Neuronal stem cell (in vitro differentiated cells): ENCODE measurements around the gene PKP2.

Experiments
- DNase-seq: peaks from one replicate; pipeline ENCODE4 v3.0.0-alpha.2; 2013; ENCODE audit warnings: low spot score
- H2AFZ ChIP-seq: one replicate; pipeline ENCODE4 v1.6.1; 2013; ENCODE audit warnings: mild to moderate bottlenecking, low read length, inconsistent platforms
- H2AK5ac ChIP-seq: 2 replicates; pipeline ENCODE4 v1.6.1; 2013; ENCODE audit warnings: low read depth, mild to moderate bottlenecking, inconsistent platforms, low read length, moderate library complexity, mixed read lengths
- H2BK120ac ChIP-seq: 2 replicates; pipeline ENCODE4 v1.6.1; 2013; ENCODE audit warnings: low read depth, mild to moderate bottlenecking, inconsistent platforms, low read length, moderate library complexity, mixed read lengths
- H2BK12ac ChIP-seq: one replicate; pipeline ENCODE4 v1.6.1; 2013; ENCODE audit warnings: low read length, inconsistent platforms
- H2BK15ac ChIP-seq: 2 replicates; pipeline ENCODE4 v1.6.1; 2013; ENCODE audit warnings: mild to moderate bottlenecking, low read length, inconsistent platforms, mixed read lengths
- H2BK5ac ChIP-seq: one replicate; pipeline ENCODE4 v1.6.1; 2013; ENCODE audit warnings: inconsistent platforms, mild to moderate bottlenecking, low read length, moderate library complexity
- H3K14ac ChIP-seq: one replicate; pipeline ENCODE4 v1.6.1; 2013; ENCODE audit warnings: low read length, inconsistent platforms
- H3K18ac ChIP-seq: 2 replicates; pipeline ENCODE4 v1.6.1; 2013; ENCODE audit warnings: low read length, inconsistent platforms
- H3K23ac ChIP-seq: 2 replicates; pipeline ENCODE4 v1.6.1; 2013; ENCODE audit warnings: low read depth, mild to moderate bottlenecking, mixed read lengths, low read length, inconsistent platforms; ENCODE audit not compliant: poor library complexity
- H3K27ac ChIP-seq: replicated peaks from 3 replicates; pipeline ENCODE4 v1.5.1; 2013; ENCODE audit warnings: low read length, inconsistent platforms
- H3K27me3 ChIP-seq, 3 experiments: 2 replicates each; pipeline ENCODE4 v1.6.1; 2013; ENCODE audit warnings: low read length in 3 of 3, mild to moderate bottlenecking in 2 of 3, inconsistent platforms in 1 of 3, low read depth in 1 of 3, mixed read lengths in 1 of 3, moderate library complexity in 1 of 3; ENCODE audit not compliant: control insufficient read depth in 3 of 3, insufficient read depth in 3 of 3
- H3K36me3 ChIP-seq, 2 donors: replicated peaks in 1 of 2; 2 replicates each; pipeline ENCODE4 v1.6.1; 2013; ENCODE audit warnings: low read length in 2 of 2; ENCODE audit not compliant: control insufficient read depth in 2 of 2, insufficient read depth in 2 of 2
- H3K4ac ChIP-seq: 2 replicates; pipeline ENCODE4 v1.6.1; 2013; ENCODE audit warnings: inconsistent platforms, mild to moderate bottlenecking, low read length, moderate library complexity
- H3K4me1 ChIP-seq, 2 donors: 1 replicate in 1 of 2; 2 replicates in 1 of 2; pipeline ENCODE4 v1.6.1; 2013; ENCODE audit warnings: low read length in 2 of 2, low read depth in 1 of 2; ENCODE audit not compliant: control insufficient read depth in 2 of 2, insufficient read depth in 1 of 2
- H3K4me2 ChIP-seq: one replicate; pipeline ENCODE4 v1.6.1; 2013; ENCODE audit warnings: mild to moderate bottlenecking, low read length, inconsistent platforms; ENCODE audit not compliant: insufficient read depth, poor library complexity, severe bottlenecking
- H3K4me3 ChIP-seq, 2 donors: 2 replicates each; pipeline ENCODE4 v1.5.1; 2013; ENCODE audit warnings: low read length in 2 of 2, mild to moderate bottlenecking in 2 of 2, inconsistent platforms in 1 of 2, moderate library complexity in 1 of 2
- H3K79me1 ChIP-seq: one replicate; pipeline ENCODE4 v1.6.1; 2013; ENCODE audit warnings: low read depth, mild to moderate bottlenecking, inconsistent platforms, low read length, moderate library complexity
- H3K9ac ChIP-seq: one replicate; pipeline ENCODE4 v1.6.1; 2013; ENCODE audit warnings: mild to moderate bottlenecking, low read depth, low read length, inconsistent platforms; ENCODE audit not compliant: poor library complexity
- H3K9me3 ChIP-seq, 2 donors: replicated peaks in 1 of 2; 2 replicates each; pipeline versions ENCODE3 to v1.6.1; 2013; ENCODE audit warnings: low read length in 2 of 2, mild to moderate bottlenecking in 2 of 2, inconsistent platforms in 1 of 2, low read depth in 1 of 2, mixed read lengths in 1 of 2, moderate library complexity in 1 of 2; ENCODE audit not compliant: control insufficient read depth in 2 of 2, insufficient read depth in 1 of 2
- H4K8ac ChIP-seq: one replicate; pipeline ENCODE4 v1.6.1; 2013; ENCODE audit warnings: low read depth, mild to moderate bottlenecking, inconsistent platforms, low read length, moderate library complexity
- H4K91ac ChIP-seq: one replicate; pipeline ENCODE4 v1.6.1; 2013; ENCODE audit warnings: low read length, low read depth, mild to moderate bottlenecking, inconsistent platforms; ENCODE audit not compliant: poor library complexity
- WGBS, 2 donors: extraction: QIAGEN DNeasy Blood & Tissue Kit; methylation state at CpG; one replicate each; pipeline ENCODE4 v1.1.7; 2013; ENCODE audit warnings: missing lambda C conversion rate in 2 of 2, mixed read lengths in 1 of 2; ENCODE audit not compliant: insufficient read length in 2 of 2, insufficient replicate concordance in 1 of 2; ENCODE audit errors: extremely low coverage in 2 of 2; 5-methylcytosine and 5-hydroxymethylcytosine counted together

PKP2 gene

DNA sequence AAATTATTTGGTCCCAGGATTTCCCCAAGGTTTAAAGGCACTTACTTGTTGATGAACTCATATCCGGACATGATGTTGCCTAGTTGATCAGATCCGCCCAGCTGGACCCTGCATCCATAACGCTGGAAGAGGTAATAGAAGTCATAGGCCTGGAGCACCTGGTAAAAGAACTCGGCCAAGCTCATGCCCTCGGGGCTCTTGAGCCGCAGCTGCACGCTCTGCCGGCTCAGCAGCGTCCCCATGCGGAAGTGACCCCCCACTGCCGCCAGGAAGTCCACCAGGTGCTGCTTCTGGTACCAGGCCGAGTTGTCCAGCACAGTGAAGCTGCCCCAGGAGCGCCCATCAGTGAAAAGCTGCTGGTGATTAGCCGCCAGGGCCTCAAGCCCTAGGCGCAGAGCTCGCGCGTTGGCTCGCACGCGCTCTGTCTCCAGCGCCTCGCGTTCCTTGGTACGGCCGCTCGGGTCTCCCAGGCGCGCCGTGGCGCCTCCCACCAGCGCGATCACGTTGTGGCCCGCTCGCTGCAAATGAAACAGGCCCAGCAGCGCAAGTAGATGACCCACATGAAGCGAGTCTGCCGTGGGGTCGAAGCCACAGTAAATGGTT lies 141.4 kb downstream of the PKP2 start:
- H3K4ac ChIP-seq = peak overlapping the region; percentile 60
- H3K27me3 ChIP-seq = peaks cover 0 to 8% (median 0%) of the 10 kb centered on the region in 3 experiments
- no CpG with 5 or more reads among the region's 40 CpGs for WGBS, 2 donors
- peak overlapping the region; percentile 88 to 97 for H3K4me3 ChIP-seq
- peak overlapping the region; percentile 64 for H2BK15ac ChIP-seq
- peaks cover 7% of the 10 kb centered on the region for H3K79me1 ChIP-seq
- H3K4me1 ChIP-seq = peaks cover 6 to 12% of the 10 kb centered on the region in 2 donors
- peak; percentile 56 for DNase-seq
- H3K4me2 ChIP-seq = peak overlapping the region; percentile 86
- peak overlapping the region; percentile 33 for H3K14ac ChIP-seq
- no peaks in the 10 kb centered on the region for H3K9me3 ChIP-seq
- peak overlapping the region; percentile 95 for H3K9ac ChIP-seq
- H2AFZ ChIP-seq = peak overlapping the region; percentile 96
- peak overlapping the region; percentile 36 for H2BK12ac ChIP-seq
- H2BK5ac ChIP-seq = peak overlapping the region; percentile 47
- H4K8ac ChIP-seq = no peak overlapping the region
- peak overlapping the region; percentile 27 for H2BK120ac ChIP-seq
- peak overlapping the region; percentile 65 for H2AK5ac ChIP-seq
- H3K27ac ChIP-seq = peak overlapping the region; percentile 59
- peak overlapping the region; percentile 38 for H3K23ac ChIP-seq
- H3K18ac ChIP-seq = peak overlapping the region; percentile 98
- peaks cover 12 to 40% of the 10 kb centered on the region in 2 donors for H3K36me3 ChIP-seq
- no peak overlapping the region for H4K91ac ChIP-seq

DNA sequence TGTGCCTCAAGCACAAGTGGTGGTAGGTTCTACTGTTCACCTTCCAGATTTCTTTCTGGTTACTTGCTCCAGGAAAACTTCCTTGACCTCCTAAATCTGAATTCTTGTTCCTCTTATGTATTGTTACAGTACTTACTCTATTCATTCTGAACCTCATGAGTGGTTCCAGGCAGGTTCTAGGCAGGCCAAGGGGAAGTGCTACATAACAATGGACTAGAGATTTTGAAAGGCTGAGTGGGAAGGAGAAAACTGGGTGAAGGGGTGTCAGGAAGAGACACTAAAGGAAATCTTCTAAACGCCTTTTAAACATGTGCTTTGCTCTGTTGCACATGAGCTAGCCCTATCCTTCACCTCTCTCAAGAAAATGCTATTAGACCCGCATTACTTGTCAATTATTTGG lies 142.5 kb downstream of the PKP2 start:
- no peaks in the 10 kb centered on the region for H3K9me3 ChIP-seq
- no peak overlapping the region for H3K23ac ChIP-seq
- no peak overlapping the region for H3K18ac ChIP-seq
- H3K27me3 ChIP-seq = peaks cover 0 to 8% (median 0%) of the 10 kb centered on the region in 3 experiments
- no peak overlapping the region for H3K9ac ChIP-seq
- no peak overlapping the region for H3K14ac ChIP-seq
- no peak overlapping the region for H3K27ac ChIP-seq
- no peak overlapping the region for H2BK5ac ChIP-seq
- H2AK5ac ChIP-seq = no peak overlapping the region
- H3K4ac ChIP-seq = no peak overlapping the region
- H3K79me1 ChIP-seq = peaks cover 7% of the 10 kb centered on the region
- H2BK12ac ChIP-seq = no peak overlapping the region
- no peak overlapping the region for H2BK120ac ChIP-seq
- H3K4me2 ChIP-seq = peak overlapping the region; percentile 32
- no peak overlapping the region for H4K8ac ChIP-seq
- no peak overlapping the region for H2BK15ac ChIP-seq
- peaks cover 13 to 50% of the 10 kb centered on the region in 2 donors for H3K36me3 ChIP-seq
- no peak overlapping the region for H4K91ac ChIP-seq
- no peak for DNase-seq
- H3K4me3 ChIP-seq = peak overlapping the region in 1 of 2 donors; percentile 88
- H2AFZ ChIP-seq = no peak overlapping the region
- WGBS, 2 donors = no CpG with 5 or more reads among the region's 2 CpGs
- H3K4me1 ChIP-seq = peaks cover 6 to 12% of the 10 kb centered on the region in 2 donors

- Histone ChIP-seq H2AK5ac (no peak overlapping the region), H2BK15ac (no peak overlapping the region), H2AFZ (no peak overlapping the region), H3K14ac (no peak overlapping the region), H3K4me3 (peak overlapping the region in 1 of 2 donors; percentile 88), H2BK12ac (no peak overlapping the region), H3K9ac (no peak overlapping the region), H3K4me2 (no peak overlapping the region), H3K27ac (no peak overlapping the region), H3K36me3 (peaks cover 15 to 55% of the 10 kb centered on the region in 2 donors), H3K4me1 (peaks cover 6 to 12% of the 10 kb centered on the region in 2 donors), H3K23ac (no peak overlapping the region), H4K91ac (no peak overlapping the region), H3K4ac (no peak overlapping the region), H2BK120ac (no peak overlapping the region), H2BK5ac (no peak overlapping the region), H3K18ac (no peak overlapping the region), H3K9me3 (no peaks in the 10 kb centered on the region), H3K79me1 (peaks cover 7% of the 10 kb centered on the region), H3K27me3 (peaks cover 0 to 8% (median 0%) of the 10 kb centered on the region in 3 experiments), H4K8ac (no peak overlapping the region)
- no peak for DNase-seq
- WGBS, 2 donors = no CpG with 5 or more reads among the region's 4 CpGs
These were observed 143.0 kb downstream of the PKP2 start for GRCh38 chr12:32753605-32754004.

DNA sequence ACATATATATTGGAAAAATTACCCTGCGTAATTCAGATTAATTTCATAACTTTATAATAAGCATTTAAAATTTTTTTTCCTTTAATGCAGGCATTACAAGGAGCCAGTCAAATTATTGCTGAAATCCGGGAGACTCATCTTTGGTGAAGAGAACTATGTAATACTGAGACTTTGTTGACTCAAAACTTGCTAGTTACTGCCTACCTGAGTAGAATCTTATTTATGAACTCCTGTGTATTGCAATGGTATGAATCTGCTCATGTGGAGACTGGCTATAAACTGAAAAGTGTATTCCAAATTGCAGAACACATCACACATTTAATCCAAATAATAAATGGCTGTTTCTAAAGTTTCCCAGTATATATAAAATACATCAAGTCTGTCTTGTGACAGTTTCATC lies 153.3 kb downstream of the PKP2 start:
- Histone ChIP-seq H2AFZ (no peak overlapping the region), H3K79me1 (no peaks in the 10 kb centered on the region), H4K8ac (no peak overlapping the region), H2BK15ac (no peak overlapping the region), H4K91ac (no peak overlapping the region), H2AK5ac (no peak overlapping the region), H3K4me3 (no peak overlapping the region), H3K27ac (no peak overlapping the region), H3K4ac (no peak overlapping the region), H3K23ac (no peak overlapping the region), H3K14ac (no peak overlapping the region), H2BK120ac (no peak overlapping the region), H3K9ac (no peak overlapping the region), H3K18ac (no peak overlapping the region), H3K4me2 (no peak overlapping the region), H3K27me3 (no peaks in the 10 kb centered on the region), H2BK5ac (no peak overlapping the region), H2BK12ac (no peak overlapping the region), H3K9me3 (no peaks in the 10 kb centered on the region), H3K36me3 (peaks cover 20 to 98% of the 10 kb centered on the region in 2 donors), H3K4me1 (no peaks in the 10 kb centered on the region)
- no CpG with 5 or more reads among the region's 2 CpGs for WGBS, 2 donors
- DNase-seq = no peak
